Endothelial cell of umbilical vein (primary cell): ENCODE data around the gene FAM3D. TPM values are rescaled to one million over a fixed set of nuclear protein-coding genes. Genes with fewer than 3 reads are reported as not detected.

Experiments used
- BruUV-seq: library from RNA; stranded (reverse); fragments of 400-500 nt; replicated peaks from 2 replicates; lab custom pipeline; 2021; lab: Mats Ljungman, UMichigan
- CTCF ChIA-PET: fragments of 300-600, 350-600 bp; sonication (Branson Sonifier 250); formaldehyde crosslinking; loops from one replicate; lab custom pipeline; 2021; ENCODE audit warnings: antibody characterized with exemption, inconsistent platforms; lab: Charles Lee
- POLR2A ChIA-PET: fragments of 300-600, 350-600 bp; sonication (Branson Sonifier 250); formaldehyde crosslinking; loops from one replicate; lab custom pipeline; 2021; ENCODE audit warnings: antibody characterized with exemption, inconsistent platforms; lab: Charles Lee
- DNase-seq: peaks from one replicate; pipeline ENCODE4 v3.0.0-alpha.2; 2011; ENCODE audit warnings: low read depth, low spot score
- FAIRE-seq: peaks from 2 replicates; lab custom pipeline; 2011; peaks lifted over from hg19 to GRCh38; lab: Jason Lieb, UNC
- H2AFZ ChIP-seq: 2 replicates; pipeline ENCODE4 v1.6.0; 2012; ENCODE audit warnings: low read depth, low read length, control low read depth, inconsistent platforms
- H3K27ac ChIP-seq: 2 replicates; pipeline ENCODE4 v1.5.1; 2011; ENCODE audit warnings: low read depth, mild to moderate bottlenecking, control low read depth, low read length, moderate library complexity; ENCODE audit not compliant: insufficient read depth
- H3K27me3 ChIP-seq, 2 experiments: 2 replicates each; pipeline versions ENCODE4 v1.6.0 to v1.6.1; 2011; ENCODE audit warnings: low read length in 2 of 2, mixed read lengths in 1 of 2; ENCODE audit not compliant: control insufficient read depth in 2 of 2, insufficient read depth in 2 of 2
- H3K36me3 ChIP-seq, 2 experiments: 2 replicates in 1 of 2; 3 replicates in 1 of 2; pipeline ENCODE4 v1.5.1; 2011; ENCODE audit warnings: low read length in 2 of 2, mild to moderate bottlenecking in 1 of 2, moderate library complexity in 1 of 2; ENCODE audit not compliant: control insufficient read depth in 2 of 2, insufficient read depth in 2 of 2; ENCODE audit errors: extremely low read depth in 1 of 2
- H3K4me1 ChIP-seq: 3 replicates; pipeline ENCODE4 v1.5.1; 2011; ENCODE audit warnings: mild to moderate bottlenecking, low read length; ENCODE audit not compliant: control insufficient read depth, insufficient read depth; ENCODE audit errors: extremely low read depth
- H3K4me2 ChIP-seq: 2 replicates; pipeline ENCODE4 v1.6.1; 2011; ENCODE audit warnings: low read length, control low read depth, mixed read lengths; ENCODE audit not compliant: insufficient read depth
- H3K4me3 ChIP-seq, 3 experiments: fragments of 200-600 bp in 1 of 3; sonication (generic), shearing (Covaris generic) in 1 of 3; replicated peaks in 1 of 3; 2 replicates each; pipeline ENCODE4 v1.5.1; 2011 to 2016; ENCODE audit warnings: control low read depth in 3 of 3, low read length in 3 of 3, mild to moderate bottlenecking in 2 of 3, inconsistent platforms in 1 of 3, low read depth in 1 of 3, moderate library complexity in 1 of 3; ENCODE audit not compliant: insufficient read depth in 1 of 3
- H3K79me2 ChIP-seq: 2 replicates; pipeline ENCODE4 v1.6.0; 2012; ENCODE audit warnings: low read length, inconsistent platforms; ENCODE audit not compliant: control insufficient read depth, insufficient read depth
- H3K9ac ChIP-seq: replicated peaks from 2 replicates; pipeline ENCODE3; 2011; ENCODE audit warnings: low read length, control low read depth; ENCODE audit not compliant: insufficient read depth; ENCODE audit errors: extremely low read depth
- H3K9me1 ChIP-seq: replicated peaks from 3 replicates; pipeline ENCODE4 v1.6.0; 2011; ENCODE audit warnings: mild to moderate bottlenecking, low read length; ENCODE audit not compliant: control insufficient read depth, insufficient read depth; ENCODE audit errors: extremely low read depth
- H3K9me3 ChIP-seq: replicated peaks from 2 replicates; pipeline ENCODE4 v1.5.1; 2012; ENCODE audit warnings: low read length, inconsistent platforms; ENCODE audit not compliant: control insufficient read depth, insufficient read depth
- H4K20me1 ChIP-seq: replicated peaks from 2 replicates; pipeline ENCODE3; 2011; ENCODE audit warnings: mild to moderate bottlenecking, low read length; ENCODE audit not compliant: control insufficient read depth, insufficient read depth; ENCODE audit errors: extremely low read depth
- EZH2 ChIP-seq: IDR thresholded peaks from 2 replicates; pipeline ENCODE4 v1.6.1; 2012; ENCODE audit warnings: borderline replicate concordance, low read depth, mild to moderate bottlenecking, moderate library complexity, low read length, inconsistent platforms; ENCODE audit not compliant: severe bottlenecking
- FOS ChIP-seq: IDR thresholded peaks from 2 replicates; pipeline ENCODE4 v1.6.1; 2011; ENCODE audit warnings: mild to moderate bottlenecking, low read length, moderate library complexity, borderline replicate concordance; ENCODE audit not compliant: insufficient read depth
- GATA2 ChIP-seq: IDR thresholded peaks from 2 replicates; pipeline ENCODE4 v1.7.0; 2011; ENCODE audit warnings: low read depth, mild to moderate bottlenecking, moderate library complexity, mixed read lengths, low read length; ENCODE audit not compliant: insufficient read length, insufficient read depth
- JUN ChIP-seq: IDR thresholded peaks from 2 replicates; pipeline ENCODE4 v1.6.1; 2011; ENCODE audit warnings: borderline replicate concordance, low read depth; ENCODE audit not compliant: insufficient read length, insufficient read depth
- MYC ChIP-seq: IDR thresholded peaks from one replicate; pipeline ENCODE4 v1.6.1; 2011; ENCODE audit warnings: mild to moderate bottlenecking, low read depth, low read length
- POLR2A ChIP-seq: IDR thresholded peaks from 2 replicates; pipeline ENCODE4 v1.6.1; 2012; ENCODE audit warnings: low read depth, mild to moderate bottlenecking, control low read depth, low read length
- POLR2AphosphoS5 ChIP-seq: IDR thresholded peaks from 2 replicates; pipeline ENCODE4 v1.6.1; 2012; ENCODE audit warnings: low read depth, mild to moderate bottlenecking, control low read depth, low read length, moderate library complexity; ENCODE audit not compliant: insufficient read depth
- dilution Hi-C: fragments of 300-500 bp; cut with MboI; formaldehyde crosslinking; loops from one replicate; pipeline ENCODE4 v1.15.0; 2019; ENCODE audit warnings: low sequenced_read_pairs; ENCODE audit not compliant: extremely low pct_ligation_motif_present
- intact Hi-C: fragments of 100-400 bp; cut with micrococcal nuclease; formaldehyde crosslinking; loops from one replicate; pipeline ENCODE4 v1.10.0; 2022
- polyA plus RNA-seq, 4 experiments: library from polyadenylated mRNA; depleted of rRNA in 3 of 4; stranded (reverse) in 3 of 4; unstranded in 1 of 4; fragments of >200 nt; gene quantifications; 2 replicates each; pipeline versions ENCODE4 v1.2.1 to v1.2.3, GENCODE V29; 2011 to 2012; ENCODE audit warnings: missing spikeins in 1 of 4
- total RNA-seq: library from RNA; stranded (reverse); gene quantifications from 2 replicates; pipeline ENCODE4 v1.2.3, GENCODE V29; 2021
- TF ChIP-seq, protein P1 (sequence below), 2 donors: IDR thresholded peaks; 1 replicate in 1 of 2; 2 replicates in 1 of 2; pipeline ENCODE4 v1.5.1; 2011; ENCODE audit warnings: low read length in 2 of 2, mild to moderate bottlenecking in 2 of 2, moderate library complexity in 2 of 2, control low read depth in 1 of 2, inconsistent platforms in 1 of 2, low read depth in 1 of 2; ENCODE audit not compliant: insufficient read depth in 1 of 2; ENCODE audit errors: extremely low read depth in 1 of 2
- TF ChIP-seq, protein P2 (sequence below): IDR thresholded peaks from 2 replicates; pipeline ENCODE4 v1.6.1; 2011; ENCODE audit not compliant: insufficient read depth, insufficient read length

The FAM3D gene
- total and polyA plus RNA-seq, 2 donors (not counting 3 experiments of a cell fraction or from before 2014, with no cell fraction given), result 0.12 TPM; not detected in 1

DNA sequence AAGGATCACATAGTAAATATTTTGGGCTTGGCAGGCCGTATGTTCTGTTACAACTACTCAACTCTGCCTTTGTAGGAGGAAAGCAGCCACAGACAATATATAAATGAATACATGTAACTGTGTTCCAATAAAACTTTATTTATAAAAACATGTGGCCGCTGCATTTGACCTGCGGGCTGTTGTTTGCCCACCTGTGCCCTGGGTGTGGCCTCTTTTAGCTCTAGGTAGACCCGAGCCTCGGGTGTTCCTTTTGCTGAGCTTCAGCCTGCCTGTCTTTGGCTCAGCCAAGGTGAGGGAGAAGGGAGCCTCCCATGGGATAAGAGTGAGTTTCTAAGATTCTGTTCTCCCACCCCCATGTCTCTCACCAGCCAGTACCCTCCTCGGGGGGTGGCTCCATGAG lies 5.6 kb downstream of the FAM3D start:
- TF ChIP-seq, protein P1, sequence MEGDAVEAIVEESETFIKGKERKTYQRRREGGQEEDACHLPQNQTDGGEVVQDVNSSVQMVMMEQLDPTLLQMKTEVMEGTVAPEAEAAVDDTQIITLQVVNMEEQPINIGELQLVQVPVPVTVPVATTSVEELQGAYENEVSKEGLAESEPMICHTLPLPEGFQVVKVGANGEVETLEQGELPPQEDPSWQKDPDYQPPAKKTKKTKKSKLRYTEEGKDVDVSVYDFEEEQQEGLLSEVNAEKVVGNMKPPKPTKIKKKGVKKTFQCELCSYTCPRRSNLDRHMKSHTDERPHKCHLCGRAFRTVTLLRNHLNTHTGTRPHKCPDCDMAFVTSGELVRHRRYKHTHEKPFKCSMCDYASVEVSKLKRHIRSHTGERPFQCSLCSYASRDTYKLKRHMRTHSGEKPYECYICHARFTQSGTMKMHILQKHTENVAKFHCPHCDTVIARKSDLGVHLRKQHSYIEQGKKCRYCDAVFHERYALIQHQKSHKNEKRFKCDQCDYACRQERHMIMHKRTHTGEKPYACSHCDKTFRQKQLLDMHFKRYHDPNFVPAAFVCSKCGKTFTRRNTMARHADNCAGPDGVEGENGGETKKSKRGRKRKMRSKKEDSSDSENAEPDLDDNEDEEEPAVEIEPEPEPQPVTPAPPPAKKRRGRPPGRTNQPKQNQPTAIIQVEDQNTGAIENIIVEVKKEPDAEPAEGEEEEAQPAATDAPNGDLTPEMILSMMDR (IDR thresholded peaks at IDR 0.05; ENCODE audit: extremely low read depth in 1 of 2, insufficient read depth in 1 of 2, low read depth in 1 of 2, low read length in 2 of 2), result no peak
- no peak for TF ChIP-seq POLR2A
- TF ChIP-seq GATA2, result no peak
- no peak for TF ChIP-seq FOS
- TF ChIP-seq, protein P2, sequence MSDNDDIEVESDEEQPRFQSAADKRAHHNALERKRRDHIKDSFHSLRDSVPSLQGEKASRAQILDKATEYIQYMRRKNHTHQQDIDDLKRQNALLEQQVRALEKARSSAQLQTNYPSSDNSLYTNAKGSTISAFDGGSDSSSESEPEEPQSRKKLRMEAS, result no peak
- TF ChIP-seq MYC, result no peak
- TF ChIP-seq JUN, result no peak
- no peak for TF ChIP-seq EZH2
- no peak for TF ChIP-seq POLR2AphosphoS5
- Histone ChIP-seq H3K9ac (no peak overlapping the region), H3K4me2 (no peak overlapping the region), H3K79me2 (no peaks in the 10 kb centered on the region), H3K36me3 (no peaks in the 10 kb centered on the region), H3K27me3 (peaks cover 0 to 2% of the 10 kb centered on the region in 2 experiments), H3K27ac (no peak overlapping the region), H3K9me1 (no peaks in the 10 kb centered on the region), H2AFZ (no peak overlapping the region), H3K9me3 (no peaks in the 10 kb centered on the region), H3K4me3 (no peak overlapping the region), H4K20me1 (no peaks in the 10 kb centered on the region), H3K4me1 (peaks cover 2% of the 10 kb centered on the region)
- FAIRE-seq (no peak), DNase-seq (no peak)
- intact Hi-C loops, result no loop called here
- no TSS peak for BruUV-seq
- dilution Hi-C loops, result no loop called here
- ChIA-PET POLR2A (no interaction called here), CTCF (interaction anchor here (0.6 to 7.0 kb wide), 2 partner anchors 20 to 93 kb away, joined by 3 to 118 read pairs; no protein-coding TSS in a partner anchor)
